ENCODE measurements around the gene SLC66A2. TPM values are rescaled to one million over a fixed set of nuclear protein-coding genes. Genes with fewer than 3 reads are reported as not detected.
"Not testable (repeated sequence)": the region's sequence is repeated elsewhere in the genome, so short reads cannot be mapped to it uniquely, and the experiment has no call there.

SLC66A2 gene
- total RNA-seq = 10 to 100 TPM; 21.4 to 31.0 (median 23.5) TPM
- 10 to 100 TPM; 28.4 to 32.3 TPM for polyA plus RNA-seq
- long read RNA-seq, donor 1, transcript PQLC1-202 (5 exons, 2,475 nt) = minor isoform, 11 of 85 reads
- long read RNA-seq, donor 1, transcript PQLC1-203 (6 exons, 2,555 nt) = major isoform, 35 of 85 reads
- long read RNA-seq, donor 1, partial matches to known transcripts = 14 of 85 reads
- long read RNA-seq, donor 1, other reads (novel, unspliced or antisense) = 19 of 85 reads
- long read RNA-seq, donor 2, transcript PQLC1-211 (4 exons, 1,247 nt) = minor isoform, 5 of 73 reads
- long read RNA-seq, donor 2, transcript PQLC1-202 (5 exons, 2,475 nt) = minor isoform, 12 of 73 reads
- long read RNA-seq, donor 2, transcript PQLC1-203 (6 exons, 2,555 nt) = major isoform, 26 of 73 reads
- long read RNA-seq, donor 2, partial matches to known transcripts = 6 of 73 reads
- long read RNA-seq, donor 2, other reads (novel, unspliced or antisense) = 24 of 73 reads
- long read RNA-seq, donor 3, partial matches to known transcripts = 3 of 7 reads
- long read RNA-seq, donor 3, other reads (novel, unspliced or antisense) = 4 of 7 reads

- intact Hi-C loops (cut with DNase I) = loop anchor here in 3 of 10 donors (2.0 to 10.0 kb wide), 5 partner anchors 36 to 557 kb away; partner anchors contain the start of genes RBFA (in 2 of the 3), TXNL4A (in 2 of the 3) and NFATC1 (in 1 of the 3)
- DNase-seq (peak; percentile 93 to 96), ATAC-seq (peak; percentile 90 to 96 (median 93))
- 0% methylated on average over 106 to 123 of the region's 126 CpGs for WGBS, 2 donors
- Histone ChIP-seq H3K4me3 (peak within 1 kb of the TSS; percentile 57 to 95 (median 86)), H3K36me3 (peaks cover 0 to 25% (median 4%) of the 10 kb centered on the region in 9 donors), H3K9me3 (no peaks in the 10 kb centered on the region), H3K27me3 (no peaks in the 10 kb centered on the region), H3K27ac (peak within 1 kb of the TSS; percentile 41 to 93 (median 86)), H3K4me1 (peaks cover 6 to 53% (median 36%) of the 10 kb centered on the region in 9 donors)
- TF ChIP-seq CTCF (IDR thresholded peaks at IDR 0.05) = peak in 1 of 9 donors; percentile 17
These were observed at the start of gene SLC66A2 for GRCh38 chr18:79951545-79952455. TSS of gene SLC66A2 (minus strand) at chr18:79951653. CDS start at chr18:79950926, 727 bp downstream.

GRCh38 chr18:80000877-80001276, 49.4 kb upstream of the SLC66A2 start:
- DNase-seq (no peak), ATAC-seq (no peak)
- no peak for TF ChIP-seq CTCF (IDR thresholded peaks at IDR 0.05)
- H3K9me3 ChIP-seq = peaks cover 0 to 32% (median 7%) of the 10 kb centered on the region in 11 donors
- H3K36me3 ChIP-seq = no peaks in the 10 kb centered on the region
- intact Hi-C loops (cut with DNase I) = no loop called here
- no peaks in the 10 kb centered on the region for H3K27me3 ChIP-seq
- H3K4me1 ChIP-seq = no peaks in the 10 kb centered on the region
- H3K27ac ChIP-seq = no peak overlapping the region
- no peak overlapping the region for H3K4me3 ChIP-seq
- 79 to 86% methylated on average over 3 of the region's 3 CpGs for WGBS, 2 donors

GRCh38 chr18:79999701-80000100, 48.2 kb upstream of the SLC66A2 start:
- WGBS, 2 donors = 86 to 91% methylated on average over 2 of the region's 2 CpGs
- H3K27me3 ChIP-seq; intact Hi-C loops (cut with DNase I); H3K4me1 ChIP-seq; H3K4me3 ChIP-seq; H3K27ac ChIP-seq; ATAC-seq; H3K36me3 ChIP-seq; DNase-seq: not testable (repeated sequence)
- peaks cover 0 to 32% (median 7%) of the 10 kb centered on the region in 11 donors for H3K9me3 ChIP-seq

GRCh38 chr18:79991494-79991893, 40.0 kb upstream of the SLC66A2 start:
- peaks cover 0 to under 1% (median 0%) of the 10 kb centered on the region in 9 donors for H3K36me3 ChIP-seq
- H3K27ac ChIP-seq = no peak overlapping the region
- H3K9me3 ChIP-seq = no peaks in the 10 kb centered on the region
- peaks cover 9 to 22% (median 17%) of the 10 kb centered on the region in 9 donors for H3K4me1 ChIP-seq
- no peaks in the 10 kb centered on the region for H3K27me3 ChIP-seq
- ATAC-seq (no peak), DNase-seq (no peak)
- H3K4me3 ChIP-seq = no peak overlapping the region
- TF ChIP-seq CTCF (IDR thresholded peaks at IDR 0.05) = no peak
- WGBS, 2 donors = 83 to 89% methylated on average over 2 of the region's 2 CpGs
- intact Hi-C loops (cut with DNase I) = loop anchor here in 1 of 10 donors (5.0 kb wide), 1 partner anchor 41 kb away; the partner anchor contains the start of gene RBFA
